ENCODE results near the gene SFRP2.

Gene SFRP2

DNA sequence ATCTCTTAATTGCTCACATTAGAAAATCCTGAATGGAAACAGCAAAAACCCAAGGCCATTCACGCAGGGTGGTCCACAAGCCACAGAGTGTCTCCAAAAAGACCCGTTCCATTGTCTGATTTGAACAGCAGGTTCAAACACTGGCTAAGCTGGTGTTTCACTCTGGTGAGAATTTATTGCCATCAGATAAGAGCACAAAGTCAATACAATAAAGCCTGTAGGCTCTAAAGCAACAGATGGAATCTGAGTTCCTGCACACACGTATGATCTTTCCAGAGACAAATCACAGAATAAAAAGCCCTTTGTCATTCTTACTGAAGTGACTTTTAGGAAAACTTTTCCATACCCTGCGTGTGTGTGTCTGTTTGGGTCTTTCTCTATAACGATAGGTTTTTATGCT lies 5.1 kb upstream of the SFRP2 start:
- no peak for DNase-seq (ENCODE audit: low read depth in 2 of 2)

DNA sequence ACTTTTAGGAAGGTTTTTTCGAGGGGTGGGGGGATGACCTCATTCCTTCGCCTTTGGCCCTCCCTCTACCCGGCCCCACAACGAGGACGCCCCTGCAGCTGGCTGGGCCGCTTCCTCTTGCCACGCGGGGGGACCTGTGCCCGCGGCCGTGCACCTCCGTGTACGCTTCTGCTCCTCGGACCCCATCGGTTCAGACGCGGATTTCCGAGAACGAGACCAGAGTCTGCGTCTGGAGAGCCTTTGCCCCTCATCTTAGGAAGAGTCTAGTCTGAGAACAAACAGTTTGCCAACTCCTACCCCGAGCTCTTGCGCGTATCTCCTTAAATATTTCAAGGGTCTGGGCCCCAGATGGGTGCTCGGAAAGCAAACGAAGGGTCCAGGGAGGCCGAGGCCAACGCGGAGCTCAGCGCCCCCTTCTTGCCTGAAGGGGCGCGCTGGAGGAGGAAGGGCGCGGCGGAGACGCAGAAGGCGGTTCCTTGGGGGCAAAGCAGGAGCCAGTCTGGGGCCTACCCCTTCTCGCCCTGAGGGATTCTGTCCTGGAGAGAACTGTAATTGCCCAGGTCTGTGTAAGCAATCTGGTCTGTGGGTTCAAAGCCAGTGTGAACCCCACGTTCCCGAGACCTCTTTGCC lies 3.9 kb upstream of the SFRP2 start:
- no peak for DNase-seq (ENCODE audit: low read depth in 2 of 2)

DNA sequence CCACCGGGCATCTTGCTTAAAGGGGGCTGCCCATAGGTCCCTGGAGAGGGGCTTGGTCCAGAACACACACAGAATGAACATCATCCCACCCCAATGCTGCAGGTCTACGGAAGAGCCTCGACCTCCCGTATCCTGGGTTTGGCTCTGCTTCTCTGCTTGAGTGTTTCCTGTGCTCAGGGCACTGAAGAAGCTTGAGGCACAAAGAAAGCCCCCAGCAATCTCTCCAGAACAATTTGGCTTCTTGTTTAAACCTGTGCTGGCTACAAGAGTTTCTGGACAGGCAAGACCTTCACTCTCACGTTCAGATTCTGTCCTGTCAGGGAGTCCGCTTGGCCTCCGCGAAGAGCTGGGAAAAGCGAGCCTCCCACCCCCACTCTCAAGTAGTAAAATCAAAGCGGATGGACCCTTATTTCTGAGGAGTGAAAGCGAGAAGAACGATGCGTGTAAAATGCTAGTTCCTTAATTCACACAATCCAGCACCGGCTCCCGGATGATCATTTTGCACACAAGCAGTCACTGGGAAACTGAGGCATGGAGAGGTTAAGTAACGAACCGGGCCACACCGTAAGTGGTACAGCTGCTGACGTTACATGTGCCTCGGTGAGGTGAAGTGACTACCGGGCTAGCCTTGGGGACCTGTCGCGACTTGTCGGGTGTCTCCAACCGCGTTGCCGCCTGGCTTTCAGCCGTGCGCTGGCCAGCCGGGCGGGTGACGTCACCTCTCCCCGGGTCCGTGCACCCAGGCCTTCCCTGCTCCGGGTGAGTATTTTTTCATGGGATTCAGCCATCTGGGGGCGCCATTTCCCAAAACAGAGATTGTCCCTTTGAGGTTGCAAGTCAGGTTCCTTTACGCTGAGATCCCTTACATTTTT lies 3.1 kb upstream of the SFRP2 start:
- DNase-seq (ENCODE audit: low read depth in 2 of 2), result no peak

GRCh38 chr4:153790962-153791551 lies 2.2 kb upstream of the SFRP2 start:
- DNase-seq (ENCODE audit: low read depth in 2 of 2), result no peak

- no peak for DNase-seq (ENCODE audit: low read depth in 2 of 2)
Observed at GRCh38 chr4:153790500-153790865, 1.6 kb upstream of the SFRP2 start.

- DNase-seq (ENCODE audit: low read depth in 2 of 2), result no peak
Observed at GRCh38 chr4:153789741-153790499, 1.0 kb upstream of the SFRP2 start.

DNA sequence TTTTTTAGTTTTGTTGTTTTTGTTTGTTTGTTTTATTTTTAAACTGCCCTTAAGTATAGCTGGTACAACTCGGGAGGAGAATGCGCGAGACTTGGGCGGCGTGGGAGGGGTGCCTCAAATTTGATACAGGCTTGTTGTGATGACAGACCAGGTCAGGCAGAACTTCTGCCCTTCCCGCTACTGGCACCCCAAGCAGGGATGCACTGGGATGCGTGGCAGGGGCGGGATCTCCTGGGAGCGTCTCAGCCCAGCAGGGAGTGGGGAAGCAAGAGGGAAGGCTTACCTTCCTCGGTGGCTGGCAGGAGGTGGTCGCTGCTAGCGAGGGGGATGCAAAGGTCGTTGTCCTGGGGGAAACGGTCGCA lies 851 bp downstream of the SFRP2 start:
- no peak for DNase-seq (ENCODE audit: low read depth in 2 of 2)

DNA sequence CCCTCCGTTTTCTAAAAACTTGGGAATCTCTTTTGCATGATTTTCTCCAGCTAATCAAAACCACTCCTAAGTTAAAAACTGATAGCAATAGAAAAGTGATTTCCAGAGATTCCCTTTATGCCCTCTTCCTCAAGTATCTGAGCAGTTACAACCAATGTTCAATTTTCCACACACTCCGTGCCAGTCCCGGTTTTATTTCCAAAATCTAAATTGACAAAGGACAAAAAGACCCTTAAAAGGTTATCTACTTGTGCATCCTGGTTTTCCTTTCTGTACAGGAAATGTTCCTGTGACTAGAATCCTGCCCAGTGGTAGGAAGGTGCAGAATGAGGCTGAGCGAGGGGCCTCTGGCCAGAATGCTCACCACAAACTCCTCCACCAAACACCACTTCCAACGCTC lies 1.3 kb downstream of the SFRP2 start:
- DNase-seq (ENCODE audit: low read depth in 2 of 2), result no peak

DNA sequence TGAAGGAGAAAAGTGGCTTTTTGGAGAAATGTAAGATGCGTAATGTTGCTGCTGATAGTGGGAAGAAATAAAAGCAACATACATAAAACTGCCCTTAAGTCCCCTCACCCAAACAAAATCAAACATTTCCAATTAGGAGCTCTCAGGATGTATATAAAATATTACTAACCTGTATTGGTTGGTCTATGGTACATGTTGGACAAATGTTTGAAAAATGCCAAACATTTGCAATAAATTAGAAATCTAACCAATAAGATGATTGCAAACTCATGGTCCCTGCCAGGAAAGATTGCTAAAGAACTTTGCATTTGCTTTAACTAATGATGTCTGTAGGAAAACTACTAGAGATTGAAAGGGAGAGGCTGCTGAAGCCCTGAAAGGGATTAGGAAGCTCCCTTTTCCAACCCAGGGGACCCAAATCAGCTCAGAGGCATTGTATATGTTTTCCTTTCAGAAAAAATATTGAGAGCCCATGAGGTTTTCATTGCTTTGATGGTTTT lies 1.8 kb downstream of the SFRP2 start:
- DNase-seq (ENCODE audit: low read depth in 2 of 2), result no peak

DNA sequence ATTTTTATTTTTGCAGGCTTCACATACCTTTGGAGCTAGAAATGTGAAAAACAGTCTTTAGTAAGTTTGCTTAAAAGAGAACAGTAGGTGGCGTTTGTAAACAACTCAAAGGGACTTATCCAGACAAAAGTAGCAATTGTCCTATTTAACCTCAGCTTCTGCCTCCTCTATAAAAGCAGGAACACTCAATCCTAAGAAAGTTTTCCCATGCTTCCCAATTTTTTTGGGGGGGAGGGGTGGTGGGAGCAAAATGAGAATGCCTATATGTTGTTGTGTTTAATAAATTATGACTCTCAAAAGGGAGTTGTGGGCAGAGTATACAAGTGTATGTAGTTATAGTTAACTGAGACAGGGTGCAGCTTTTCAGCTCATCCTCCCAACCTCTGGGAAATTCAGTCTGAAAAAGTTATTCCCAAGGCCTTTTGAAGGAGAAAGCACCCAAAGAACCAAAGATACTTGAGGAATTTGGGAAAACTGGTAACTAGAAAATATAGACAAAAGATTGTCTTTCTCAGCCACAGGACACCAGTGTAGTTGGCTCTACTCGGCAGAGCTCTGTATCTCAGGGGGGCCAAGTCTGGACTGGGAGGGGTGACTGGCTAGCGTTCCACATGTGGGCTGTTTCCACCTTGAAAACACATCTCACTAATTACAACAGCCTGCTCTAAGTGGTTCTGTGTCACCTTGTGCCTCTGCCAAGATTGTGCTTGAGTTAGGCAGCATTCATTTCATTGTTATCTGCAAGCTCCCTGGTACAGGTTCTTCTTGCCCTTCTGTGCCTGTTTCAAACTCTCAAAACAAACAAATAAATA lies 2.8 kb downstream of the SFRP2 start:
- DNase-seq (ENCODE audit: low read depth in 2 of 2), result no peak

GRCh38 chr4:153784166-153784699 lies 4.7 kb downstream of the SFRP2 start:
- no peak for DNase-seq (ENCODE audit: low read depth in 2 of 2)

DNA sequence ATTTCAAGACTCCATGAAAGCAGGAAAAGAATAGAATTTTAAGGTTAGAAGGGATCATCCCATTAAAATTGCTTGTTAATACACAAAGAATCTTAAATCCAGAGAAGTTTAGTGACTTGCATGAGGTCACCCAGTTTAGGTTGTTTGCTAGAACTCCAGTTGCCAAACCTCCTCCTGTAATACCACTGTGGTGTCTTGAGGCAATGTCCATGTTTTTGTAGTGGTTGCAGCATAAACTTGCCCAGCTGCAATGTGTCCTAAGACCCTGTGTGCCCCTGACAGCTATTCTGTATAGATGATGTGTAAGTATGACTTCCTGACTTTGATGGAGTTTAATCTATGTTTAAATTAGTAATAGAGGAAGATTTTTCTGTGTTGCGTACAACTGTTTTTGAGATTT lies 6.3 kb downstream of the SFRP2 start:
- no peak for DNase-seq (ENCODE audit: low read depth in 2 of 2)

DNA sequence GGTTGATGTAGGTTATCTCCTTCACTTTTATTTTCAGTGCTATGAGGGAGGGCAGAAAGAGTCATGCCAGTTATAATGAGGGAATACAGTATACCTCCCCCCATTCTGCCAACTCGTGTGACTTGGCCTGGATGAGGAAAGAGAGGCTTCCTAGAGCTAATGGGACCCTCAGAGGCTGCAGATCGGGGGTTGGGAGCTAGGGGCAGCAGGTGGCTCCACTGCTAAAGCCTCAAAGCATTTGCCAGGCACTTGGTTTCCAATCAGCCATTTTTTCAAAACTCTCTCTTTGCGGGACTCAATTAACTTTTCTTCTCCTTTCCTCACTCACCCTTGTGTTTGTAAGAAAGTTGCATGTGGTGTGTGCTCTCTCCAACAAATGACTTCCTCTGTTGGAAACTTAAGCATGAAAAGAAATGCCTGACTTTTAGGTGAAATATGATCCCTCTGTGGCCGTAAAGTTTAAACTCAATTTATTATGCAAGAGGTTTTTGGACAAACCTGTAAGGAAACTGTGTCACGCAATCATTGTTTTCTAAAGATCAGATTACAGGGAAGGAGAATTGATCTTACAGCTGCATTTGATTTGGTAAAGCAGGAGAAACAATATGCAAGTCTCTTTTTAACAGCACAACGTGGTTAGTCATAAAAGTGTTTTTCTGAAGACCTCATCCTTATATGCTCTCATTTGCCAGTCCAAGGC lies 7.0 kb downstream of the SFRP2 start:
- peak; percentile 94 for DNase-seq (ENCODE audit: low read depth in 2 of 2)

DNA sequence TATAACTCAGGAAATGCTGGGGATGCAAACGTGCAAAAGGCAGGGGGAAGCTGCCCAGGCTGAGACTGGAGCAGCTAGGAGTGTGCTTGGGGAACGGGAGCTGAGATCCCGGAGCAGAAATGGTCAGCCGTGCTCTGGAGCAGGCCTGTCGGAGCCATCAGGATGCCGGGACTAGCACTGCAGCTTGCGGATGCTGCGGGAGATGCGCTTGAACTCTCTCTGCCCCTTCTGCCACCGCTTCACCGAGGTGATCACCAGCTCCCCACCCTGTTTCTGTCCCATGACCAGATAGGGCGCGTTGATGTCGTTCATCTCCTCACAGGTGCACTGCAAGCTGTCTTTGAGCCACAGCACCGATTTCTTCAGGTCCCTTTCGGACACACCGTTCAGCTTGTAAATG lies 7.6 kb downstream of the SFRP2 start:
- no peak for DNase-seq (ENCODE audit: low read depth in 2 of 2)

DNA sequence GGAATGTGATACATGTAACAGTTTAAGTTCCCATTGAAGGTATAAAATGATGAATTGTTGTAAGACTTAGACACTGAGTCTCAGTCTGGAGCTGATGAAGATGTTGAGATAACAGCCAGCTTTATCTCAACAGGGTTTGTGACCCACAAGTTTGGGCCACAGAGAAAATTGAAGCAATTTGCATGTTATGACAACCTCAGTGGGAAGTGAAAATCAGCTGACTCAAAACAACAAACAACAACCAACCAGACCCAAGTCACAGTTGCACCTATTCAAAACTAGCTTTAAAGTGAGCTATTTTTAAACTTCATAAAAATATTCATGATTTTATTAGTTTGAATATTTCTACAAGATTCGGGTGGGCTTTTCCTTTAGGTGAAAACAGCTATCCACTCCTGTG lies 8.0 kb downstream of the SFRP2 start:
- DNase-seq (ENCODE audit: low read depth in 2 of 2), result no peak

DNA sequence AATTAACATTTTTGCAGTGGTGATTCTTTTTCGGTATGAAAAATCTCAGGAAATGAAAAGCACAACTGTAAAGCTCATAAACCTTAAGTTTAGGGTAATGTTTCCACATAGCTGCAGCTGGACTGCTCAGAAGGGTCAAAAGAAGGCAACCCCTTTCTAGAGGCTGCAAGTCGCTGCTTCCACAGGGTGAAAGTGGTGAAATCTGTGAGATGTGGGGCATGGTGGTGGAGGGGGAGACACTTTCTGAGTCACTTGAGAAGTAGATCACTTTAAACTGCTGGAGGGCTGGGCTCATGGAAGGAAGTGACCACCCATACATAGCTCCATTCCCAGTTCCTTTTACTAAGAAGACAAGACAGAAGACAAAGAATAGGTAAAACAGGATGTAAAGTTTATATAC lies 8.7 kb downstream of the SFRP2 start:
- no peak for DNase-seq (ENCODE audit: low read depth in 2 of 2)

GRCh38 chr4:153778383-153778782 lies 10.5 kb downstream of the SFRP2 start:
- no peak for DNase-seq (ENCODE audit: low read depth in 2 of 2)

DNA sequence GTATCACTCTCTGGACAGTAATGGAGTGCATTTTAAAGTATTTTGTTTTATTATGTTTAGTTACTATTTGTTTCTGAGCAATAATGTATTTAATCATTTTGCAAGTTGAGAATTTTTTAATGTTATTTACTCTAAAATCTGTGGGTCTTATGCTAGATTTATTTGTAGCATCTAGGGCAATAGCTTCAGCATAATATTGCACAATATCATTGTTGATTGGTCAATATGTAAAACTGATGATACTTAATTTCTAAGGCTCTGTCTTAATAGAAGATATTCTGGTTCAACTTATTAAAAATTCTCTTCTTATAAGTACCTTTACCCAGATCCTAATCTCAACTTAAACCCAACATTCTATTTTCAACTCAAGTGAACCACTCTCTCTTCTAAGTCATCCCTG lies 11.5 kb downstream of the SFRP2 start:
- DNase-seq (ENCODE audit: low read depth in 2 of 2), result no peak

DNA sequence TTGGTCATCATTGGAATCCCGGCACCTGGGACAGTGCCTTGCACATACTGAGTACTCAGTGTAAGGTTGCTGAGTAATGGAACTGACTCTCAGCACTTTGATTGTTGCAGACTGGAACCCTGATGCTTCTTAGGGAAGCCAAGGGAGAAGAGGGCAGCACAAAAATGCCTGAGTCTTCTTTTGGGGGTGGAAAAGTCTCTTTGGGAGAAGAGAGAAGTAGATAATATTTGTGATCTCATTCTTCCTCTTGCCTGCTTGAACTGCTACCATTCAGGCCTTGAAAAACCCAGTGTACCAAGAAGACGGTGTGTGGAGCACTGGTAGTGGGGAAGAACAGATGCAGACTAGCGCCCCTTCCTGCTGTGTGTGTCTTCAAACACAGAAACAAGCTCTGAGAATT lies 12.3 kb downstream of the SFRP2 start:
- DNase-seq (ENCODE audit: low read depth in 2 of 2), result no peak

- no peak for DNase-seq (ENCODE audit: low read depth in 2 of 2)
Observed at GRCh38 chr4:153773236-153773690, 15.6 kb downstream of the SFRP2 start.

All from fibroblast of skin of left quadriceps (primary cell).